HepG2 (cell line): ENCODE data around the gene RRP12. TPM values are rescaled to one million over a fixed set of nuclear protein-coding genes. Genes with fewer than 3 reads are reported as not detected.

Experiments used
- ATF5 ChIP-seq: sonication (generic); formaldehyde crosslinking; IDR thresholded peaks from 2 replicates; pipeline ENCODE4 v1.4.0; 2020; ENCODE audit warnings: mild to moderate bottlenecking, low read depth, missing genetic modification reagents
- CCAR2 ChIP-seq: fragments of 200-400 bp; formaldehyde crosslinking; optimal IDR thresholded peaks from 2 replicates; pipeline ENCODE3; 2018; ENCODE audit warnings: low read depth, mild to moderate bottlenecking, low read length, moderate library complexity
- CSRNP1 ChIP-seq: sonication (generic); formaldehyde crosslinking; IDR thresholded peaks from 2 replicates; pipeline ENCODE4 v1.8.1; 2023; ENCODE audit warnings: mild to moderate bottlenecking, missing genetic modification reagents
- ESRRA ChIP-seq: sonication (generic); formaldehyde crosslinking; IDR thresholded peaks from 2 replicates; pipeline ENCODE4 v1.5.1; 2020; ENCODE audit warnings: mild to moderate bottlenecking, low read depth, missing genetic modification reagents
- ETV5 ChIP-seq: IDR thresholded peaks from 2 replicates; pipeline ENCODE4 v1.6.1; 2018; ENCODE audit warnings: missing biosample characterization, missing genetic modification reagents, inconsistent platforms, borderline replicate concordance
- GABPA ChIP-seq, 2 experiments: IDR thresholded peaks; 2 replicates each; pipeline ENCODE4 v1.6.1; 2011 to 2016; ENCODE audit warnings: low read depth in 2 of 2, low read length in 1 of 2, missing biosample characterization in 1 of 2, missing genetic modification characterization in 1 of 2
- ISX ChIP-seq: sonication (generic); formaldehyde crosslinking; conservative IDR thresholded peaks from 2 replicates; pipeline ENCODE4 v1.5.0; 2020; ENCODE audit warnings: missing genetic modification reagents
- MED1 ChIP-seq: sonication (generic); formaldehyde crosslinking; IDR thresholded peaks from 2 replicates; pipeline ENCODE4 v1.4.0; 2020; ENCODE audit warnings: missing genetic modification reagents
- NAIF1 ChIP-seq: sonication (generic); formaldehyde crosslinking; IDR thresholded peaks from 2 replicates; pipeline ENCODE4 v1.5.0; 2020; ENCODE audit warnings: mild to moderate bottlenecking, missing genetic modification reagents, borderline replicate concordance
- NFAT5 ChIP-seq: sonication (generic); formaldehyde crosslinking; IDR thresholded peaks from 2 replicates; pipeline ENCODE4 v1.4.0; 2020; ENCODE audit warnings: missing genetic modification reagents
- POLR2A ChIP-seq, 2 experiments: IDR thresholded peaks; 2 replicates each; pipeline ENCODE4 v1.6.1; 2011; ENCODE audit warnings: low read depth in 2 of 2, low read length in 2 of 2, mild to moderate bottlenecking in 1 of 2, moderate library complexity in 1 of 2; ENCODE audit not compliant: insufficient read depth in 1 of 2
- RBM39 ChIP-seq: fragments of 200-400 bp; formaldehyde crosslinking; IDR thresholded peaks from one replicate; pipeline ENCODE4 v1.6.1; 2018; ENCODE audit warnings: antibody characterized with exemption, mild to moderate bottlenecking, low read depth, low read length; ENCODE audit not compliant: poor library complexity, severe bottlenecking
- RELA ChIP-seq: sonication (generic); formaldehyde crosslinking; IDR thresholded peaks from 2 replicates; pipeline ENCODE4 v1.4.0; 2020; ENCODE audit warnings: missing genetic modification reagents
- RFX5 ChIP-seq: IDR thresholded peaks from 2 replicates; pipeline ENCODE4 v1.6.1; 2011; ENCODE audit warnings: low read depth, low read length, improper control_type of control experiment
- ZMYM4 ChIP-seq: sonication (generic); formaldehyde crosslinking; IDR thresholded peaks from 2 replicates; pipeline ENCODE4 v1.8.1; 2023; ENCODE audit warnings: mild to moderate bottlenecking, missing genetic modification reagents
- ZNF18 ChIP-seq: sonication (generic); formaldehyde crosslinking; IDR thresholded peaks from 2 replicates; pipeline ENCODE4 v1.8.0; 2022; ENCODE audit warnings: mild to moderate bottlenecking, missing genetic modification reagents; ENCODE audit not compliant: insufficient replicate concordance
- ZNF552 ChIP-seq: sonication (generic); formaldehyde crosslinking; IDR thresholded peaks from 2 replicates; pipeline ENCODE4 v1.9.0; 2022; ENCODE audit warnings: missing genetic modification reagents, mild to moderate bottlenecking, borderline replicate concordance
- ZNF772 ChIP-seq: sonication (generic); formaldehyde crosslinking; IDR thresholded peaks from 2 replicates; pipeline ENCODE4 v1.5.0; 2020; ENCODE audit warnings: mild to moderate bottlenecking, missing genetic modification reagents
- ZNF792 ChIP-seq: IDR thresholded peaks from 2 replicates; pipeline ENCODE4 v1.6.1; 2016
- ZSCAN21 ChIP-seq: sonication (generic); formaldehyde crosslinking; IDR thresholded peaks from 2 replicates; pipeline ENCODE4 v1.8.0; 2022; ENCODE audit warnings: mild to moderate bottlenecking, missing genetic modification reagents, moderate library complexity, borderline replicate concordance
- polyA plus RNA-seq, 8 experiments: library from polyadenylated mRNA; depleted of rRNA in 3 of 8; stranded (reverse) in 7 of 8; unstranded in 1 of 8; fragments of >200 nt; fragmentation: Illumina TruSeq in 4 of 8; extraction: Trizol in 4 of 8; gene quantifications; 2 replicates each; pipeline versions ENCODE4 v1.2.1 to v1.2.3, GENCODE V29; 2011 to 2016; ENCODE audit warnings: low read depth in 4 of 8, missing spikeins in 1 of 8, mixed read lengths in 1 of 8; ENCODE audit not compliant: insufficient read depth in 1 of 8
- total RNA-seq, 5 experiments: library from RNA; depleted of rRNA; stranded (reverse); fragments of >200 nt; fragmentation: Illumina TruSeq; extraction: Trizol; gene quantifications; 2 replicates each; pipeline ENCODE4 v1.2.3, GENCODE V29; 2016; ENCODE audit warnings: low read depth in 1 of 5

RRP12 gene
- total and polyA plus RNA-seq, 2 of the 13 experiments (the other 11 are each of a cell fraction or from before 2014, with no cell fraction given): 13.2 to 39.4 TPM

- no peak for TF ChIP-seq ATF5
- no peak for TF ChIP-seq NAIF1 (CRISPR knock-in tag)
- no peak for TF ChIP-seq RFX5
- TF ChIP-seq ZNF552 (CRISPR knock-in tag): no peak
- TF ChIP-seq RELA (CRISPR knock-in tag): peak; percentile 83; the same call in 1 of the 2 replicates
- TF ChIP-seq ISX: no peak
- peak; percentile 67 to 81 for TF ChIP-seq POLR2A (IDR thresholded peaks at IDR 0.05; ENCODE audit: insufficient read depth in 1 of 2, low read depth in 2 of 2, low read length in 2 of 2)
- TF ChIP-seq ZNF18 (CRISPR knock-in tag): no peak
- peak; percentile 35 for TF ChIP-seq RBM39
- no peak for TF ChIP-seq ESRRA
- TF ChIP-seq ZSCAN21: peak; percentile 83; the same call in 1 of the 2 replicates
- TF ChIP-seq ZNF772 (CRISPR knock-in tag): peak; percentile 16; the same call in 1 of the 2 replicates
- no peak; the same call in 1 of the 2 replicates for TF ChIP-seq CSRNP1
- TF ChIP-seq NFAT5 (CRISPR knock-in tag): 0 out of 2 replicates have a peak, but pooled peaks have one; percentile 29
- TF ChIP-seq GABPA (IDR thresholded peaks at IDR 0.05; ENCODE audit: low read depth, low read length): no peak
- no peak for TF ChIP-seq GABPA (CRISPR knock-in tag; IDR thresholded peaks at IDR 0.05; ENCODE audit: low read depth)
- peak; percentile 69; the same call in 1 of the 2 replicates for TF ChIP-seq ZNF792 (CRISPR knock-in tag)
- TF ChIP-seq CCAR2: no peak
- TF ChIP-seq MED1: peak; percentile 75
- peak; percentile 76; the same call in 1 of the 2 replicates for TF ChIP-seq ZMYM4 (CRISPR knock-in tag)
- TF ChIP-seq ETV5: peak; percentile 54; the same call in 1 of the 2 replicates
Measured at GRCh38 chr10:97425964-97426775, 25.0 kb upstream of the RRP12 start, which contains the start of gene PGAM1 (continued).
